Measurements from ENCODE around the gene SUPT16H. TPM values are rescaled to one million over a fixed set of nuclear protein-coding genes. Genes with fewer than 3 reads are reported as not detected.
A peak's percentile ranks its signal among the peaks of the same experiment; 100 is the strongest.

SUPT16H gene
- total RNA-seq, 2 donors from 2014 or later: 34.6 to 37.1 TPM

DNA sequence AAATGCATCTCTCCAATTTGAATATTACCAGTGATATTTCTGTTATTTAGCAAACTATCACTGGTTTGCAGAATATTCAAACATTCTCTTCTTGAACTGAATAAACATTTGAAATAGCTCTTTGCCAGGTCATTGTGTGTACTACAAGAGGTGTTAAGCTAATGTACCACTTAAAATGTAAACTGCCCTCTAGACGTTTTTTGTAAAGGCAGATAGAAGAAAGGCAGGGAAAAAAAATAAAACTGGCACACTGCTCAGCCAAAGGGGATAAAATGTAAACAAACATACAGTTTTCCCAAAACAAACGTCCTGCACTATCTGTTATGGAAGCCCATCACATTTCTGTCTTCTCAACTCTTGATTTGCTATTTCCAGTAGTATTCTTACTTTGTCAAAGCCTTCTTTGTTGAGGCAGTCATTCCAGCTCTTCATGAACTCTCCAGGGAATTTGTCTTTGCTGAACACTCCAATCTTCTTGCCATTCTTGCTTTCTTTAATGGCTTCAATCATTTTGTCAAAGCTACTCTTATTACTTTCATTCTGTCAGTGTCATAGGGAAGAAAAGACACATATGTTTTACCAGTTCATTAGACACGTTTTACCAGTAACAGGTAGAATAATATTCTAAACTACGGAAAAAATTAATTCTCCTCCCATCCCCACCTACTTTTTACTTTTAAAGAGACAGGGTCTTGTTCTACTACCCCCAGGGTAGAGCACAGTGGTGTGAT is 13.7 kb downstream of the SUPT16H start:
- intact Hi-C loops (cut with DNase I): loop anchor here (10.0 kb wide), 2 partner anchors 45 to 135 kb away; no protein-coding TSS in a partner anchor
- 49 to 55% methylated on average over 4 of the region's 4 CpGs for WGBS, 2 donors
- ATAC-seq: no peak
- peaks cover 4 to 36% of the 10 kb centered on the region in 2 donors for H3K36me3 ChIP-seq (replicated peaks in 1 of 2; ENCODE audit: insufficient read depth in 1 of 2, low read depth in 2 of 2)
- H3K27ac ChIP-seq: no peak overlapping the region
- no peak overlapping the region for H3K4me3 ChIP-seq
- no peaks in the 10 kb centered on the region for H3K4me1 ChIP-seq
- TF ChIP-seq CTCF (IDR thresholded peaks at IDR 0.05) (no peak), POLR2A (IDR thresholded peaks at IDR 0.05) (no peak)
- no peaks in the 10 kb centered on the region for H3K9me3 ChIP-seq
- no peak for DNase-seq
- no peaks in the 10 kb centered on the region for H3K27me3 ChIP-seq

DNA sequence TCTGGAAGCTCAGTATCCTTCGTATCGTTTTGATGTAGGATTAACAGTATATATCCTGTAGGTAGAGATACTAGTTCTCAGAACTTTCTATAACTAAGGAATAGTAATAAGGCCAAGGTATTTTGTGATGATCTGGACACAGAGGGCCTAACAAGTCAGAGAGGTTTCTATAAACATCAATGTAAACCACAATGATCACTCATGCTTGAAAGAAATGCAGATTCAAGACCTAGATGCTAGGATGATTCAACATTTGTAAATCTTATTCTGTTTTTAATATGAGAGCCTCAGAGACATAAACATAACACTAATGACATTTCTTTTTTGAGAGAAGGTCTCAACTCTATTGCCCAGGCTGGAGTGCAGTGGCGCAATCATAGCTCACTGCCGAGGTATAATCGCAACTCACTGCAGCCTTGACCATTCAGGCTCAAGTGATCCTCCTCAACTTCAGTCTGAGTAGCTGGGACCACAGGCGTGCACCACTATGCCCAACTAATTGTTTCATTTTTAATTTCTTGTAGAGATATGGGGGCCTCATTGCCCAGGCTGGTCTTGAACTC is 16.2 kb downstream of the SUPT16H start:
- H3K4me1 ChIP-seq: no peaks in the 10 kb centered on the region
- intact Hi-C loops (cut with DNase I): loop anchor here (10.0 kb wide), 1 partner anchor 47 kb away; no protein-coding TSS in a partner anchor
- no peaks in the 10 kb centered on the region for H3K27me3 ChIP-seq
- no peaks in the 10 kb centered on the region for H3K9me3 ChIP-seq
- no peak overlapping the region for H3K4me3 ChIP-seq
- H3K27ac ChIP-seq: no peak overlapping the region
- WGBS, 2 donors: 93 to 95% methylated on average over 6 of the region's 6 CpGs
- ATAC-seq: no peak
- DNase-seq: no peak
- H3K36me3 ChIP-seq (replicated peaks in 1 of 2; ENCODE audit: insufficient read depth in 1 of 2, low read depth in 2 of 2): peaks cover 4 to 57% of the 10 kb centered on the region in 2 donors
- TF ChIP-seq POLR2A (IDR thresholded peaks at IDR 0.05): no peak
- no peak for TF ChIP-seq CTCF (IDR thresholded peaks at IDR 0.05)

DNA sequence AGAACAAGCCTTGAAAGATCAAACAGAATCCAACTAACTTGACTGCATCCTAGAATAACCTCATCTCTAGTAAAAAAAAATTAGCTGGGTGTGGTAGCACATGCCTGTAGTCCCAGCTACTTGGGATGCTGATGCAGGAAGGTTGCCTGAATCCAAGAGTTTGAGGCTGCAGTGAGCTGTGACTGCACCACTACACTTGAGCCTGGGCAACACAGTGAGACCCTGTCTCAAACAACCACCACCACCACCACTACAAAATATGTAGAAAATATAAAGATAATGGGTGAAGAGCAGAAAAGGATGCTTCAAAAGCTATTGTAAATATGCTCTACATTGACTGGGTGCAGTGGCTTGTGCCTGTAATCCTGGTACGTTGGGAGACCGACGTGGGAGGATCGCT is 27.3 kb downstream of the SUPT16H start:
- DNase-seq: no peak
- Histone ChIP-seq H3K27me3 (no peaks in the 10 kb centered on the region), H3K36me3 (replicated peaks in 1 of 2; ENCODE audit: insufficient read depth in 1 of 2, low read depth in 2 of 2) (peaks cover 23 to 64% of the 10 kb centered on the region in 2 donors), H3K27ac (no peak overlapping the region), H3K9me3 (no peaks in the 10 kb centered on the region), H3K4me1 (no peaks in the 10 kb centered on the region), H3K4me3 (no peak overlapping the region)
- ATAC-seq: no peak
- intact Hi-C loops (cut with DNase I): no loop called here
- 93 to 95% methylated on average over 4 of the region's 4 CpGs for WGBS, 2 donors
- no peak for TF ChIP-seq POLR2A (IDR thresholded peaks at IDR 0.05)
- no peak for TF ChIP-seq CTCF (IDR thresholded peaks at IDR 0.05)

- no peak for ATAC-seq
- H3K9me3 ChIP-seq: no peaks in the 10 kb centered on the region
- TF ChIP-seq POLR2A (IDR thresholded peaks at IDR 0.05): no peak
- no peak for TF ChIP-seq CTCF (IDR thresholded peaks at IDR 0.05)
- peaks cover 8 to 36% of the 10 kb centered on the region in 2 donors for H3K36me3 ChIP-seq (replicated peaks in 1 of 2; ENCODE audit: insufficient read depth in 1 of 2, low read depth in 2 of 2)
- H3K4me3 ChIP-seq: no peak overlapping the region
- no peaks in the 10 kb centered on the region for H3K27me3 ChIP-seq
- whole genome bisulfite sequencing, 2 donors: 68 to 92% methylated on average over 9 of the region's 9 CpGs
- intact Hi-C loops (cut with DNase I): no loop called here
- no peaks in the 10 kb centered on the region for H3K4me1 ChIP-seq
- H3K27ac ChIP-seq: no peak overlapping the region
- peak in 1 of 4 donors; percentile 10 for DNase-seq
These were observed 31.2 kb downstream of the SUPT16H start for GRCh38 chr14:21352587-21352986.
